Fibroblast of lung (primary cell): Measurements from ENCODE around the gene ZNF143.

Experiments
- CTCF ChIP-seq, 2 donors: IDR thresholded peaks in 1 of 2; conservative IDR thresholded peaks in 1 of 2; 1 replicate in 1 of 2; 2 replicates in 1 of 2; pipeline ENCODE4 v1.5.1; 2011 to 2012; ENCODE audit warnings: low read length in 2 of 2, control low read depth in 1 of 2, inconsistent platforms in 1 of 2, low read depth in 1 of 2, mild to moderate bottlenecking in 1 of 2
- EZH2 ChIP-seq: IDR thresholded peaks from 2 replicates; pipeline ENCODE4 v1.5.1; 2012; ENCODE audit warnings: low read length, control low read depth, mild to moderate bottlenecking; ENCODE audit errors: missing control alignments

- no peak for TF ChIP-seq CTCF (conservative IDR thresholded peaks at IDR 0.05 in 1 of 2, IDR thresholded peaks at IDR 0.05 in 1 of 2; ENCODE audit: low read depth in 1 of 2, low read length in 2 of 2)
- no peak for TF ChIP-seq EZH2
These were observed 14.6 kb upstream of the ZNF143 start for GRCh38 chr11:9446230-9446629.
